HG03469 (cell line): ENCODE results near the gene SLC25A25.

Experiments
- ATAC-seq: cut with Tn5 transposase; IDR thresholded peaks from one replicate; pipeline ENCODE4 v1.9.1; 2021; ENCODE audit warnings: mild to moderate bottlenecking, moderate library complexity, moderate number of reproducible peaks; ENCODE audit not compliant: unreplicated experiment

SLC25A25 gene

GRCh38 chr9:128072144-128073021 is 4.4 kb downstream of the SLC25A25 start:
- ATAC-seq = no peak

GRCh38 chr9:128073253-128073886 is 5.3 kb downstream of the SLC25A25 start:
- ATAC-seq = no peak

GRCh38 chr9:128077847-128078503 is 9.9 kb downstream of the SLC25A25 start:
- no peak for ATAC-seq

- no peak for ATAC-seq
Observed at GRCh38 chr9:128078504-128079434, 10.7 kb downstream of the SLC25A25 start.

GRCh38 chr9:128080206-128080605 is 12.2 kb downstream of the SLC25A25 start:
- no peak for ATAC-seq

- no peak for ATAC-seq
Observed at GRCh38 chr9:128081056-128081455, 13.0 kb downstream of the SLC25A25 start.

GRCh38 chr9:128082151-128082550 is 14.1 kb downstream of the SLC25A25 start:
- ATAC-seq = no peak

- ATAC-seq = no peak
Observed at GRCh38 chr9:128084746-128085145, 16.7 kb downstream of the SLC25A25 start.

- ATAC-seq = no peak
Observed at GRCh38 chr9:128085943-128086342, 17.9 kb downstream of the SLC25A25 start.

- no peak for ATAC-seq
Observed at GRCh38 chr9:128087262-128087661, 19.2 kb downstream of the SLC25A25 start.

- ATAC-seq = no peak
Observed at GRCh38 chr9:128088253-128088945, 20.4 kb downstream of the SLC25A25 start.

GRCh38 chr9:128089299-128089698 is 21.3 kb downstream of the SLC25A25 start:
- ATAC-seq = no peak

GRCh38 chr9:128091144-128091543 is 23.1 kb downstream of the SLC25A25 start:
- ATAC-seq = no peak

- no peak for ATAC-seq
Observed at GRCh38 chr9:128091571-128091970, 23.5 kb downstream of the SLC25A25 start.

- no peak for ATAC-seq
Observed at GRCh38 chr9:128092199-128092977, 24.4 kb downstream of the SLC25A25 start.

- no peak for ATAC-seq
Observed at GRCh38 chr9:128093011-128093410, 25.0 kb downstream of the SLC25A25 start.

GRCh38 chr9:128094166-128094949 is 26.3 kb downstream of the SLC25A25 start:
- peak; percentile 57 for ATAC-seq

GRCh38 chr9:128094950-128095544 is 27.0 kb downstream of the SLC25A25 start:
- no peak for ATAC-seq
